HCEC 1CT (cell line): ENCODE data around the gene NCCRP1.

ENCODE experiments used
- DNase-seq: peaks from one replicate; pipeline ENCODE4 v3.0.0-alpha.2; 2017

The NCCRP1 gene

GRCh38 chr19:39166571-39167391, 30.0 kb upstream of the NCCRP1 start:
- DNase-seq, result no peak

- no peak for DNase-seq
Measured at GRCh38 chr19:39167461-39168257, 29.1 kb upstream of the NCCRP1 start.

GRCh38 chr19:39168258-39169142, 28.3 kb upstream of the NCCRP1 start:
- DNase-seq, result no peak

GRCh38 chr19:39169143-39169810, 27.5 kb upstream of the NCCRP1 start:
- no peak for DNase-seq

- DNase-seq, result no peak
Measured at GRCh38 chr19:39170386-39171231, 26.2 kb upstream of the NCCRP1 start.

GRCh38 chr19:39171479-39172465, 25.0 kb upstream of the NCCRP1 start:
- DNase-seq, result no peak

- DNase-seq, result no peak
Measured at GRCh38 chr19:39172700-39173501, 23.9 kb upstream of the NCCRP1 start.

GRCh38 chr19:39173502-39173991, 23.2 kb upstream of the NCCRP1 start:
- no peak for DNase-seq

- no peak for DNase-seq
Measured at GRCh38 chr19:39174142-39174541, 22.6 kb upstream of the NCCRP1 start.

- DNase-seq, result no peak
Measured at GRCh38 chr19:39174558-39175544, 21.9 kb upstream of the NCCRP1 start.

- no peak for DNase-seq
Measured at GRCh38 chr19:39175564-39175963, 21.2 kb upstream of the NCCRP1 start.

GRCh38 chr19:39177110-39177699, 19.6 kb upstream of the NCCRP1 start:
- no peak for DNase-seq

GRCh38 chr19:39177736-39178135, 19.0 kb upstream of the NCCRP1 start:
- no peak for DNase-seq

GRCh38 chr19:39178296-39179006, 18.3 kb upstream of the NCCRP1 start:
- no peak for DNase-seq

- DNase-seq, result no peak
Measured at GRCh38 chr19:39179754-39180153, 17.0 kb upstream of the NCCRP1 start.

GRCh38 chr19:39180749-39181148, 16.0 kb upstream of the NCCRP1 start:
- DNase-seq, result no peak
